Measurements from ENCODE around the gene OBSCN.

OBSCN gene

DNA sequence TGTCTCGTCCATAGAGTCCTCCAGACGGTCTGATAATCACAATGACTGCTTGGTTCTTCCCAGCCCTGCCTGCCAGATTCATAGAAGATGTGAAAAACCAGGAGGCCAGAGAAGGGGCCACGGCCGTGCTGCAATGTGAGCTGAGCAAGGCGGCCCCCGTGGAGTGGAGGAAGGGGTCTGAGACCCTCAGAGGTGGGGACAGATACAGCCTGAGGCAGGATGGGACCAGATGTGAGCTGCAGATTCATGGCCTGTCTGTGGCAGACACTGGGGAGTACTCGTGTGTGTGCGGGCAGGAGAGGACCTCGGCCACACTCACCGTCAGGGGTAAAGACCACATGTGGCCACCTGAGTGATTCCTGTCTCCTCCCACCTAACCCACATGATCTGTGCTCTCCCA is 86.9 kb downstream of the OBSCN start:
- no peak for DNase-seq
- in situ Hi-C loops (cut with HindIII; ENCODE audit: low pct_ligation_motif_present, low sequenced_read_pairs) = no loop called here

DNA sequence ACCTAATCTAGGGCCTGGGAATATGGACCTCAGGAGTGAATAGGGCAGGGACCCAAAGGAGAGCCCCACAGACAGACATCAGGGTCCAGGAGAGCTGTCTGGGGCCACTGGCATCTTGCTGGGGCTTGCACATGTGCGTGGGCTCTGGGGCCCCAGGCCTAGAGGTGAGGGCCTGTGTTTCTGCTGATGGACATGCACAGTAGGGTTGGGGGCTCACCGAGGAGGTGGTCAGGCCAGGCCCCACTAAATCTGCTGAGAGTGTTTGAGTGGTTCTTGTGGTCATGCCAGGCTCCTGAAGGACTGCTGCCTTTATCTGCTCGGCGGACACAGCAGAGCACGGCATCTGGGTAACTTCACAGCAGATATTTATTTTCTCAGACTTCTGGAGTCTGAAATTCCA is 87.4 kb downstream of the OBSCN start:
- in situ Hi-C loops (cut with HindIII; ENCODE audit: low pct_ligation_motif_present, low sequenced_read_pairs) = no loop called here
- TF ChIP-seq, protein P1, sequence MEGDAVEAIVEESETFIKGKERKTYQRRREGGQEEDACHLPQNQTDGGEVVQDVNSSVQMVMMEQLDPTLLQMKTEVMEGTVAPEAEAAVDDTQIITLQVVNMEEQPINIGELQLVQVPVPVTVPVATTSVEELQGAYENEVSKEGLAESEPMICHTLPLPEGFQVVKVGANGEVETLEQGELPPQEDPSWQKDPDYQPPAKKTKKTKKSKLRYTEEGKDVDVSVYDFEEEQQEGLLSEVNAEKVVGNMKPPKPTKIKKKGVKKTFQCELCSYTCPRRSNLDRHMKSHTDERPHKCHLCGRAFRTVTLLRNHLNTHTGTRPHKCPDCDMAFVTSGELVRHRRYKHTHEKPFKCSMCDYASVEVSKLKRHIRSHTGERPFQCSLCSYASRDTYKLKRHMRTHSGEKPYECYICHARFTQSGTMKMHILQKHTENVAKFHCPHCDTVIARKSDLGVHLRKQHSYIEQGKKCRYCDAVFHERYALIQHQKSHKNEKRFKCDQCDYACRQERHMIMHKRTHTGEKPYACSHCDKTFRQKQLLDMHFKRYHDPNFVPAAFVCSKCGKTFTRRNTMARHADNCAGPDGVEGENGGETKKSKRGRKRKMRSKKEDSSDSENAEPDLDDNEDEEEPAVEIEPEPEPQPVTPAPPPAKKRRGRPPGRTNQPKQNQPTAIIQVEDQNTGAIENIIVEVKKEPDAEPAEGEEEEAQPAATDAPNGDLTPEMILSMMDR (IDR thresholded peaks at IDR 0.05; ENCODE audit: low read depth, low read length, missing control alignments) = no peak
- Histone ChIP-seq H3K27me3 (replicated peaks) (no peaks in the 10 kb centered on the region), H3K27ac (no peak overlapping the region), H3K4me3 (ENCODE audit: low read depth, low read length) (no peak overlapping the region), H3K36me3 (replicated peaks) (no peaks in the 10 kb centered on the region)
- no peak for DNase-seq

More for the DNA sequence above, 86.9 kb downstream of the OBSCN start:
- Histone ChIP-seq H3K36me3 (replicated peaks) (no peaks in the 10 kb centered on the region), H3K27ac (no peak overlapping the region), H3K4me3 (ENCODE audit: low read depth, low read length) (no peak overlapping the region), H3K27me3 (replicated peaks) (no peaks in the 10 kb centered on the region)
- TF ChIP-seq, protein P1 (IDR thresholded peaks at IDR 0.05; ENCODE audit: low read depth, low read length, missing control alignments) = no peak

DNA sequence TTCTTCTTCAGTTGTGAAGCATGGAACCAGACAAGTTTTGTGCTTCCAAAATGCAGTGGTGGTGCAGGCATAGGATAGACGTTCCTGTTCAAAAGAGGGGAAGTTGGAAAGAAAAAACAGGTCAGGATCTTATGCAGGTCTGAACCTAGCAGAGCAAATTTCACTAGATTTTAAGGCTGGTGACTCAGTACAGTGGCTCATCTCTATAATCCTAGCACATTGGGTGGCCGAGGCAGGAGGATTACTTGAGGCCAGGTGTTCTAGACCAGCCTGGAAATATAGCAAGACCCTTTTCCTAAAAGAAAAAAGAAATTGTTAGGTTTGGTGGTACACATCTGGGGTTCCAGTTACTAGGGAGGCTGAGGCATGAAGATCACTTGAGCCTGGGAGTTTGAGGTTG is 88.1 kb downstream of the OBSCN start:
- TF ChIP-seq, protein P1 (IDR thresholded peaks at IDR 0.05; ENCODE audit: low read depth, low read length, missing control alignments) = no peak
- Histone ChIP-seq H3K27ac (no peak overlapping the region), H3K4me3 (ENCODE audit: low read depth, low read length) (no peak overlapping the region), H3K27me3 (replicated peaks) (no peaks in the 10 kb centered on the region), H3K36me3 (replicated peaks) (no peaks in the 10 kb centered on the region)
- in situ Hi-C loops (cut with HindIII; ENCODE audit: low pct_ligation_motif_present, low sequenced_read_pairs) = no loop called here
- no peak for DNase-seq

DNA sequence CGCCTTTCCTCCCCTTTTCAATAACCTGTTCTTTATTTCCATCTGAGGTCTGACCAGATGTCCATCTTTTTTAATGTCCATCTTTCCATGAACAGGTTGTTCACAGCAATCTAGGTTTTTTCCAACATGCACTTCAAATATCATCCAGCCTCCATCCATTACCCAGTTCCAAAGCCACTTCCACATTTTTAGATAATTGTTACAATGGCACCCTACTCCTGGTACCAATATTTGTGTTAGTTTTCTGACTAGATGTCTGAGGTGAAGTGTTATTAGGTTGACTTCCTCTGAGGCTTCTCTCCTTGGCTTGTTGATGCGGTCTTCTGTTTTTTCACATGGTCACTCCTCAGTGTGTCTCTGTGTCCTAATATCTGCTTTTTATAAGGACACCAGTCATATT is 89.4 kb downstream of the OBSCN start:
- H3K27ac ChIP-seq = no peak overlapping the region
- TF ChIP-seq, protein P1 (IDR thresholded peaks at IDR 0.05; ENCODE audit: low read depth, low read length, missing control alignments) = no peak
- no peak for DNase-seq
- H3K36me3 ChIP-seq (replicated peaks) = no peaks in the 10 kb centered on the region
- no peaks in the 10 kb centered on the region for H3K27me3 ChIP-seq (replicated peaks)
- no peak overlapping the region for H3K4me3 ChIP-seq (ENCODE audit: low read depth, low read length)
- in situ Hi-C loops (cut with HindIII; ENCODE audit: low pct_ligation_motif_present, low sequenced_read_pairs) = no loop called here

DNA sequence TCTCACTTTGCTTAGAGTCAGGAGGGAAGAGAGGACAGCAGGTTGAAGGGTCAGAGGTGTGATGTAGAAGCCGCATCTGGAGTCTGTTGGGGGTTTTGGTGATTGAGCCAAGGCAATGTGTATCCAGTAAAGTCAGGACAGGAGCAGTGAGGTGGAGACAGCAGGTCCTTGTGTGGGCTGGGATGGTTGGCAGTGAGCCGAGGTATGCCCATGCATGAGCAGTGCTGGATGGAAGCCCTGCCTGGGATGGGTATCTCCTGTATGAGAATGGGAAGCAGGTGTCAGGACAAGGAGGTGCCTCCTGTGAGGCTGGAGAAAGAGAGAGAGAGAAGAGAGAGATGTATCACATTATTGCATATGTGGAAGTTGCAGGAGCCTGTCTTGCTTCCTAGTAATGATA is 90.0 kb downstream of the OBSCN start:
- Histone ChIP-seq H3K27me3 (replicated peaks) (no peaks in the 10 kb centered on the region), H3K4me3 (ENCODE audit: low read depth, low read length) (no peak overlapping the region), H3K36me3 (replicated peaks) (no peaks in the 10 kb centered on the region), H3K27ac (no peak overlapping the region)
- in situ Hi-C loops (cut with HindIII; ENCODE audit: low pct_ligation_motif_present, low sequenced_read_pairs) = no loop called here
- TF ChIP-seq, protein P1 (IDR thresholded peaks at IDR 0.05; ENCODE audit: low read depth, low read length, missing control alignments) = no peak
- DNase-seq = no peak

DNA sequence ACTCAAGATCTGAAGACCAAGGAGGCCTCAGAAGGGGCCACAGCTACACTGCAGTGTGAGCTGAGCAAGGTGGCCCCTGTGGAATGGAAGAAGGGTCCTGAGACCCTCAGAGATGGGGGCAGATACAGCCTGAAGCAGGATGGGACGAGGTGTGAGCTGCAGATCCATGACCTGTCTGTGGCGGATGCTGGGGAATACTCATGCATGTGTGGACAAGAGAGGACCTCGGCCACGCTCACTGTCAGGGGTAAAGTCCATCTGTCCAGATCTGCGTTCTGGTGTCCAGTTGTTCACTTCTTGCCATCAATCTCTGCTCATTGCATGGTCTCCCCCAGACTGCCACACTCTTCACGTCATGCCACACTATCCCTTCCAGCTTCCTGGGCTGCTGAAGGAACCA is 90.6 kb downstream of the OBSCN start:
- Histone ChIP-seq H3K4me3 (ENCODE audit: low read depth, low read length) (no peak overlapping the region), H3K36me3 (replicated peaks) (no peaks in the 10 kb centered on the region), H3K27me3 (replicated peaks) (no peaks in the 10 kb centered on the region), H3K27ac (no peak overlapping the region)
- DNase-seq = no peak
- in situ Hi-C loops (cut with HindIII; ENCODE audit: low pct_ligation_motif_present, low sequenced_read_pairs) = no loop called here
- TF ChIP-seq, protein P1 (IDR thresholded peaks at IDR 0.05; ENCODE audit: low read depth, low read length, missing control alignments) = no peak
